ENCODE results near the gene SPI1.
"Not testable (repeated sequence)": the region's sequence is repeated elsewhere in the genome, so short reads cannot be mapped to it uniquely, and the experiment has no call there.

The SPI1 gene

GRCh38 chr11:47340980-47341775 lies 37.2 kb downstream of the SPI1 start:
- DNase-seq (ENCODE audit: low read depth): no peak

GRCh38 chr11:47340010-47340409 lies 38.3 kb downstream of the SPI1 start:
- no peak for DNase-seq (ENCODE audit: low read depth)

- no peak for DNase-seq (ENCODE audit: low read depth)
Observed at GRCh38 chr11:47338396-47339241, 39.7 kb downstream of the SPI1 start.

GRCh38 chr11:47337229-47337924 lies 41.0 kb downstream of the SPI1 start:
- DNase-seq (ENCODE audit: low read depth): no peak

- no peak for DNase-seq (ENCODE audit: low read depth)
Observed at GRCh38 chr11:47336595-47336994, 41.8 kb downstream of the SPI1 start.

GRCh38 chr11:47335733-47336132 lies 42.6 kb downstream of the SPI1 start:
- DNase-seq (ENCODE audit: low read depth): no peak

GRCh38 chr11:47334699-47335411 lies 43.5 kb downstream of the SPI1 start:
- not testable (repeated sequence) for DNase-seq (ENCODE audit: low read depth)

GRCh38 chr11:47333886-47334443 lies 44.4 kb downstream of the SPI1 start:
- no peak for DNase-seq (ENCODE audit: low read depth)

GRCh38 chr11:47333526-47333845 lies 44.9 kb downstream of the SPI1 start:
- no peak for DNase-seq (ENCODE audit: low read depth)

GRCh38 chr11:47332791-47333525 lies 45.4 kb downstream of the SPI1 start:
- no peak for DNase-seq (ENCODE audit: low read depth)

- no peak for DNase-seq (ENCODE audit: low read depth)
Observed at GRCh38 chr11:47332303-47332711, 46.0 kb downstream of the SPI1 start.

GRCh38 chr11:47331454-47332302 lies 46.7 kb downstream of the SPI1 start:
- no peak for DNase-seq (ENCODE audit: low read depth)

- DNase-seq (ENCODE audit: low read depth): no peak
Observed at GRCh38 chr11:47329987-47330931, 48.1 kb downstream of the SPI1 start.

- no peak for DNase-seq (ENCODE audit: low read depth)
Observed at GRCh38 chr11:47329431-47329986, 48.8 kb downstream of the SPI1 start.

GRCh38 chr11:47328449-47329390 lies 49.6 kb downstream of the SPI1 start:
- no peak for DNase-seq (ENCODE audit: low read depth)

- no peak for DNase-seq (ENCODE audit: low read depth)
Observed at GRCh38 chr11:47327949-47328348, 50.4 kb downstream of the SPI1 start.

- DNase-seq (ENCODE audit: low read depth): no peak
Observed at GRCh38 chr11:47327025-47327424, 51.3 kb downstream of the SPI1 start.
